AG10803 (cell line): ENCODE results near the gene RGPD5.
"Not testable (repeated sequence)": the region's sequence is repeated elsewhere in the genome, so short reads cannot be mapped to it uniquely, and the experiment has no call there.

ENCODE experiments used
- DNase-seq: peaks from one replicate; pipeline ENCODE4 v3.0.0; 2010; ENCODE audit warnings: low read depth
- H3K4me3 ChIP-seq: 2 replicates; pipeline ENCODE4 v1.5.1; 2011; ENCODE audit warnings: mild to moderate bottlenecking, low read length, control low read depth

Gene RGPD5

DNA sequence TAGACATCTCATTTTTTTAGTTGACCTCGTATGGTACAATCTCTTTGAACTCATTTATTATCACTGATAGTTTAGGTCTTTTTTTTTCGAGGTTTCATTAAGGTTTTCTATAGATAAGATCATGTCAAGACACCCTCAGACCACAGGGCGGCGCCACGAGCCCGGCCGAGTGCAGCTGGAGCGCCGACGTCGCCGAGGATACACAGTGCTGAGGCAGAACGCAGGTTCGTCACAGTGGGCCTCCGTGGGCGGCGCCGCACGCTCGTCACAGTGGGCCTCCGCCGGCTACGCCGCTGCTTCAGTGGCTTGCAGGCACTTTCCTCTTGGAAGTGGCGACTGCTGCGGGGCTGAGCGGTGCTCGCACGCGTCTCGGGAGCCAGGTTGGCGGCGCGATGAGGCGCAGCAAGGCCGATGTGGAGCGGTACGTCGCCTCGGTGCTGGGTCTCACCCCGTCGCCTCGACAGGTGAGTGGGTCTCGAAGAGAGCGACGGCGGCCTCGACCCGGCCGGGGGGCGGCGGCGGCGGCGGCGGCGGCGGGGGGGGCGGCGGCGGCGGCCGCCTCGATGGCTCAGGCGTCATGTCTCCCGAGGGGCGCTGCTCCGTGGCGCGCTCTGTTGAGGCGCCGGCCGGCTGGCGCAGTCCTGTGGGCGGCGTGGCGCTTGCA lies at the start of gene RGPD5:
Gene RGPD5, plus strand, starts transcription at position 232 of the 664 bp plus-strand sequence. Its CDS starts 161 bp downstream, at position 393.
- not testable (repeated sequence) for DNase-seq, H3K4me3 ChIP-seq

DNA sequence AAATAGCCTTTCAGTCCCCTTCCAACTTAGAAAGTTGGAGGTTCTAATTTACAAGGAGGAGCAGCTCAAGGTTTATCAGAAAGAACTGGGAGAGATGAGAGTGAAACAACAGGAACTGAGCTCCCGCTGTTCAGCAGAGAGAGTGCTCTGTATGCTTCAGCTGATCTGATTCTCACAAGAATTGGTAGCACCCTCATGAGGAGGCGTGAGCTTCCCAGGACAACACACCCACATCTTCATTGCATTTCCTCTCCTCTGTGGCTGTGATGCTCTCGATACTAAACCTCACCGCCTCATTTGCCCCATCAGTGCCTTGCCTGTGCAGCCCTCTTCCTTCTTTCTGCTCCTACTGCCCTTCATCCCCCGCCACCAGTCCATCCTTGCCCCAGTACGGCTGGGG lies 42.5 kb upstream of the RGPD5 start:
- DNase-seq, H3K4me3 ChIP-seq: not testable (repeated sequence)

DNA sequence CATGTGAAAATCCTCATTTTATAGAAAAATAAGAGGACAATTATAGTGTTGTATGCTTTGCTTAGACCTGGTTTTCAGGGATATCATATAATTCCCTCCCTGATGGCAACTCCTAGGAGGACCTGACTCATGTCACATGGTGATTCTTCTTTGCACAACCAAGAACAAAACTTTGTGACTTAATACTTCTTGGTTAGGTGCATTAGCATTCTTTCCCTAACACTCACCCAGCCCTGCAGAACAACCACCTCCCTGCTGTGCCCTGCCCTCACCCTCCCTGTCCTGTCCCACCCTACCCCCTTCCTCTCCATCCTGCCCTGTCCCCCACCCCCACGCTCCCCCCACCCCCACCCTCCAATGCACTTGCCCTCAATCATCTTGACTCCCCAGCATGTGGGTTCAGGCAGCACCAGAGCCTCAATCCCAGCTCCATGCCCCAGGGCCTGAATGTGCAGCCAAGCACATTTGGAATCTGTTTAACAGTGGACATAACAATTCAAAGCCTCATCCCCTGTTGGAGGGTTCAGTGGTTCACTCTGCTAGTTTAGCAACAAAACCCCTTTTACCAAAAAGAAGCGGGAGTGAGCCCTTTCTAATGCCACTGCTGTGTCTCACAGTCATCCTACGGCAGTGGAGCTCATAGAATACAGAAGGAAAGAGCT lies 36.8 kb upstream of the RGPD5 start:
- DNase-seq, H3K4me3 ChIP-seq: not testable (repeated sequence)

DNA sequence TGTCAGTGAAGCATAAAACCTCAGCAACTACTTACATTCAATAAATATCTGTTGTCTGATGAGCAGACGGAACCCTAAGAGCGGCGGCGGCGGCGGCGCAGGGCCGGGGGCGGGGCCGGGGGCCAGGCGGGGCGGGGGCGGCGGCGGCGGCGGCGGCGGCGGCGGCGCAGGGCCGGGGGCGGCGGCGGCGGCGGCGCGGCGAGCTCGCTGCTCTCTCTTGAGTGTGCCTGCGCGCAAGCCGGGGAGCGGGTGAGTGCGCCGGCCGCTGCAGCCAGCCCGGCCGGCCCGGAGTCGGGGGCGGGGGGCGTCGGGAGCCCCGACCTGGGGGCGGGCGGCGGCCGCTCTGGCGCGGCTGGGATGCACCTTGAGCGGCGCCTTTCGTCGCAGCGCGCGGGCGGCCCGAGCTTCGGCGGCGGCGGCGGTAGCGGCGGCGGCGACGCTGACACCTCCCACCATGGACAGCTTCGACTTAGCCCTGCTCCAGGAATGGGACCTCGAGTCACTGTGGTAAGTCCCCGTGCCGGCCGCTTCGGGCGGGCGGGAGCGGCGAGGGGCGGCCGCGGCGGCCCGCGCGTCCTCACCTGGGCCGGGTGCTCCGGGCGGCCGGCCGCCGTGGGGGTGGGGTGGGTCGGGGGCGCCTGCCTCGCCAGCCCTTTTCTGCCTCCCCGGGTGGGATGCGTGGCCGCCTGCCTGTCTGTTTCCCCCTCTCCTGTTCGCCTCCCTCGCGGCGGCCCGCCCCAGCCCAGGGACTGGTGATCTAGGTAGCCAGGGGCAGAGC lies 33.7 kb upstream of the RGPD5 start:
- not testable (repeated sequence) for H3K4me3 ChIP-seq

DNA sequence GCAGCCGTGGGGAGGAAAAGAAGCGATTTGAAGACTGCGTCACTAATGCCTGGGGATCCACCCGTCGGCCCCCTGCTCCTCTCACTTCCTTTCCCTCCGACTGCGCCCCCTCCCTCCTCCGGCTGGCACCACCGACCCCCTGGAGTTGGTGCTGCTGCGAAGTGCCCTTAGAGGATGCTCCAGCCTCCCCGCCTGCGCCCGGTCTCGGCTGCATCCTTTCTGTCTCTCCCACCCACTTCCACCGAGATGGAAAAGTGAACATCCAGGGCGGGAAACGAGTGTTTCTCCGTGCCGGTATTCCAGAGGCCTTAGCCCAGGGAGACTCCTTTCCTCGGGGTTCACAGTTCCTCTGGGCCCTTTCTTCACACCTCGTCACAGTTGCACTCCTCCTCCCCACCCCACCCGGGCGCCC lies 33.1 kb upstream of the RGPD5 start:
- DNase-seq, H3K4me3 ChIP-seq: not testable (repeated sequence)

More for the DNA sequence above, 33.7 kb upstream of the RGPD5 start:
- not testable (repeated sequence) for DNase-seq

DNA sequence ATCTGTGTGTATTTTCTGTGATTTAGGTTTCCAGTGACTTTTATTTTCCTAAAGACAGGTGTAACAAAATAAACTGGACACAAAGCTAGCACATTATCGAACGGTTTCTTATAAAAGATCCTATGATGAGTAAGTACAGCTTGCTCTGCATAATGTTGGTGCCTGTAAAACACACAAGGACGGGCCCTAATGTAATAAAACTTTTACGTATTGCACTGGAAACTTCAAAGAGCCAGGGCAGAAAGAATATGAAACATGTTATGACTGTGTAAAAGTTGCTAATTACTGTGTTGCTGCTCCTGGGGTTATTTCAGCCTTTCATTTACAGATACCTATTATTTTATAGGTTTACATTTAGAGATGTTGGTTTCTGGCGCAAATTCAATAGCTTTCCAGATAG lies 32.1 kb upstream of the RGPD5 start:
- DNase-seq, H3K4me3 ChIP-seq: not testable (repeated sequence)

DNA sequence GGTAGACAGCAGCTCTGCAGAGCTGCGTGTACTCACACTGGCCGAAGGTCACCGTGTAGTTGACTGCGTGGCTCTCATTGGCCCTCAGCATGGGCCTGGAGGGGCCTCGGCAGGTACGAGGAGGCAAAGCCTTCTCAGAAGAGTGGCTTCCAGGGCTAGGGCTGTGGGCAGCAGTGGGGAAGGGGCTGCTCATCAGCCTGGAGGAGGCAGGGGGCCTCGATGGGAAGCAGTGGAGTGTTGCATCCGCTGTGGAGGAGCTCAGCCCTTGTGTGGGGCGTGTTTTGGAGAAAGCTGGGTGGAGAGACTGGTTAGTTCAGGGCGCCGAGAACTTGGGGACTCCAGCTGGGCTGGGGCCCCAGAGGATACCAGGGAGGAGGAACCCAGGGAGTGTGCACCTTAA lies 28.0 kb upstream of the RGPD5 start:
- not testable (repeated sequence) for DNase-seq, H3K4me3 ChIP-seq

DNA sequence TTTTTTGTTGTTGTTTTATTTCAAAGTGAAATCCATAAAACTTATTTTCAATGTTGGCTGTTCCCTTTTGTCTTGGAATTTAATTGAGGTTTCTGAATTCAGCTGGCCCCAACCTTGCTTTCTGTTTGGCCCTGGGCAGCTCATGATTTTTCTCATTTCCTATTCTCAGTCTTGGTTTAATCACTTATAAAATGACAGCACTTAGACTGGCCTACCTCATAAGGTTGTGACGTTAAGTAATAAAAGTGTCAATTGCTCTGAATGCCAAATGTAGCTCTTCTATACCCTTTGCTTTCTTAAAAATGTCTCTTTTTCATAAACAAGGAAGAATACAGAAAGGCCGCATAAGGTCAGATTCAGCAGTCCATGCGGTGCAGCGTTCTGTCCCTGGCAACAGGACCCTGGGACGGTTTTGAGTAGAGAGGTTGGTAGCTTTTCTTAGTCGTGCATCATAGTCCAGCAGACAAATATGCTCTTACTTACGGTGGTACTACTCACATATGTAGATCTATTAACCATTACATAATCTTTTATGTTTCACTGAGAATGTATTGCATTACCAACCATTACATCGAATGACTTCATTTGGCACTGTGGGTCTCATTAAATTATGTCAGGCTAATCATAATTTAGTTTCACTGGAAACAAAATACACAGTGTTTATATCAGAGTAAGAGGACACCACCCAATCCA lies 27.1 kb upstream of the RGPD5 start:
- H3K4me3 ChIP-seq, DNase-seq: not testable (repeated sequence)

DNA sequence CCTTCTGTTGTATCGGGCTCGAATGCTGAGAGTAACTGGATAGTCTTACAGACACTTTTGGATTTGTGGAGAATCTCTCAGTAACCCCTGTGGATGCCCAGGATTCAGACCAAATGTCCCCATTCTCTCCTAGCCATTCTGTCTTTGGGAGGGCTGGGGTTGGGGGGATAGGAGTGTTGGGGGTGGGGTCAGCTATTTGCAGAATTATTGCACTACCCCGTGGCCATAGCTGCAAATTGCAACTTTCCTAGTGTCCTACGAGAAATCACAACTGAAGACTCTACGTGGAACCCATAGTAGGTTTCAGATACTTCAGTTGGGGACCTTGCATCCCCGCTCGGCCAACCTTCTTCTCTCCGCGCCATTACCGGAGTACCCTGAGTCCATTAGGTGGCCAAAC lies 25.2 kb upstream of the RGPD5 start:
- not testable (repeated sequence) for H3K4me3 ChIP-seq, DNase-seq

DNA sequence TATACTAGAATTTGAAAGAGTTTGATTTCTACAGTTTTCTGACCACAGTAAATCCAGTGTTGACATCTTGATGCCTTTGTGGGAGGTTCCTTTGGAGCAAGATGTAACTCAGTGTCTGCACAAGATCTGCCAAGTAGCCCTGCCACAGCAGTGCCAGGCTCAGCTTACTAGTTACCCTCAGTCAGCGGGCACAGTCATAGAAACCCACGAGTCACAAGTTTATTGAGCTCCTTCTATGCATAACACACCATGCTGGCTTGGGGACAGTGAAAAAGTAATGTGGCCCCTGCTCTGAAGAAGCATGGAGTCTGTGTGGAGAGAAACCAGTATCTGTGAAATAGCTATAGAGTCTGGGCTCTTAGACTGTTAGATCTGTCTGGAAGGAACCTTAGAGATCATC lies 15.0 kb upstream of the RGPD5 start:
- not testable (repeated sequence) for H3K4me3 ChIP-seq, DNase-seq

DNA sequence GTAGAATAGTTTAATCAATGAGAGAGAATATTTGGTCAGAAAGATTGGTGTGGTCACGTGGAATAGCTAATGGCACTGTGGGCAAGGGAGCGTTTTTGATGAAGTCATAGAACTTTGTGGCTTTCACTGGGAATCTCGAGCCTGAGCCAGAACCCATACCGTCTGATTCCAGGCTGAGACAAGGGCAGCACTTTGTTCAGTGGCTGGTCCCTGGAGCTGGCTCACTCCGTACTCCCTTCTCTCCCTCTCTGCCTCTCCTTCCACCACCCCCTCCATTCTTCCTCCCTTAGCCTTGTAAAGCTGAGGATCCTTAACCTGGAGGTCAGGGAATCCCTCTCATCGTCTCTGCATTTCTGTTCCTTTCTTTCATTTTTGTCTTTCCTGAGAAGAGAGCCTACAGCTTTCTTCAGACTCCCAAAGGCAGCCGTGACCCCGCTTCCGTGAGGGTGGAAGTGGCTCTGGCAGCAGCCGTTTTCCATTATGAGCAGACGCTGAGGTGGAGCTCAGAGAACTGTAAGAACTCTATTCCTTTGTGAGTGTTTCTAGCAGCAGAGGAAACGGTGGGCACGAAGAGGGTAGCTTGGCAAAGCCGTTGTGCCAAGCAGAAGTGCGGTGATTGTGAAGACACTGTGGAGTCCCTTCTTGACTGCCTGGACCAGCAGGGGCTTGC lies 12.8 kb upstream of the RGPD5 start:
- DNase-seq: not testable (repeated sequence)

DNA sequence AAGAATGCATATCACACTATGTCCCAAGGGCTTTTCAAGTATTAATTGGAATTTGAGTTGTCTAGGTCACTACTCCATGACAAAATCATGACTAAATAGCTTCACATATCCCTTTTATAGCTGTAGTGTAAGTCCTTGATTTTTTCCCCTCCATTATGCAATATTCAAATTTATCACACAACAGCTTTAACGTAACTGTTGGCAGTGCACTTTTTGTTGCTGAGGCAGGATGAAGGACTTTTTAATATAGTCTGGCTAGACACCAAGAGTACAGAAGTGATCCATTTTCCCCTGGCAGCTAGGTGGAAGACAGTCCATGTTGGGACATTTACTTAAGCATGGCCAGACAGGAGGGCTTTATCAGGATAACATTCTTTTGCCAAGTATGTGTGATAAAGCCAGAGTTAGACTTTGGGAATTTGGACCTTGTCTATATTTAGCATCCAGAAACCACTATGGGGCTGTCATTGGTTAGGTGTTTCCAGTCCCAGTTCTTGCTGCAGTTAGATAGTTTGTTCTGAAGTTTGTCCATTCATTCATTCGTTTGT lies 11.6 kb upstream of the RGPD5 start:
- H3K4me3 ChIP-seq, DNase-seq: not testable (repeated sequence)

More for the DNA sequence above, 12.8 kb upstream of the RGPD5 start:
- H3K4me3 ChIP-seq: not testable (repeated sequence)

DNA sequence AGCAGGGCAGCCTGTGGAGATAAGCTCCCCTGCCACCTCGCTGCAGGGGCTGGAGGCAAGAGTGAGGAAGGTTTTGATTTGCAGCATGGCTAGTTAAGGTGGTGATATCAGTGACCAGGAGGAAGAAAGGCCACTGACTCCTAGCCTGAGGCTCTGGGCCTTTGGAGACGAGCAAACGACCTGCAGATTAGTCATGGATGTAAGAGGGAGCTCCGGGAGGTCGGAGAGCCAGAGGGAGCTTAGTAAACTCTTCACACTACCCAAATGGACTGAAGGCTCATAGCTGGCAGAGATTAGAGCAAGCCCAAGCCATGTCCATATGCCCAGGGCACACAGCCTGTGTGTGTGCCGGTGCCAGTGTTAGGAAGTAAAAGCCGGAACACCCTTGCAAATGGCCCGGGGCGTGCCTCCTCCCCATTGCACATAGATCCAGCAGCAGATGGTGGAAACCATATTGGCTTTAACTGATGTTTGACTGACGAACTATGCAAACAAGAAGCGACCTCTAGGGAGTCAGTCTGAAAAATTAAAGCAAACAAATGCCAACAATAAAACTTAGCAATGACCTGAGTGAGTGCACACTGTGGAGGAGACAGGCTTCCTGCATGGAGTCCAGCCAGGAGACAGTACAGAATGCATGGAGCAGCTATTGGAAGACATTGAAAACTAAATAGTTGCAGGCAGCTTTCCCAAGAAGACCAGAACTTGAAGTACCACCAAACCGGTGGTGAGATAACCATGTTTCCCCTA lies 2.4 kb upstream of the RGPD5 start:
- H3K4me3 ChIP-seq, DNase-seq: not testable (repeated sequence)

DNA sequence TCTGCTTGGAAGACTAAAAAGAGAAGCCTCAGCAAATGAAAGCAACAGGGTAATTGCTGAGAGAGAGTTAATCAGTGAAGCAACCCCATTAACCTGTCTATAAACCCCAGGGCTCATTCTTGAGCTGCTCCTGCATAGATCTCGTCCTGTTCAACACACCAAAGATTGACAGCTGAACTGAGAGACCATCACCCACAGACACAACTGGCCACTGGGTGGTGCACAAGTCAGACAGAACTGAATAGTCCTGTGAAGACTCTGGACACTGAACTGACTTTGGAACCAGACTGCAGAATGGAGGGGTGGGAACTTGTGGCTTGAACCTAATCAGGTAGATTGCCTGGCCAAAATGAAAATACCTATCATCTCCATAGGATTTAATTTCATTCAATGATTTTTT lies 1.4 kb upstream of the RGPD5 start:
- DNase-seq, H3K4me3 ChIP-seq: not testable (repeated sequence)

DNA sequence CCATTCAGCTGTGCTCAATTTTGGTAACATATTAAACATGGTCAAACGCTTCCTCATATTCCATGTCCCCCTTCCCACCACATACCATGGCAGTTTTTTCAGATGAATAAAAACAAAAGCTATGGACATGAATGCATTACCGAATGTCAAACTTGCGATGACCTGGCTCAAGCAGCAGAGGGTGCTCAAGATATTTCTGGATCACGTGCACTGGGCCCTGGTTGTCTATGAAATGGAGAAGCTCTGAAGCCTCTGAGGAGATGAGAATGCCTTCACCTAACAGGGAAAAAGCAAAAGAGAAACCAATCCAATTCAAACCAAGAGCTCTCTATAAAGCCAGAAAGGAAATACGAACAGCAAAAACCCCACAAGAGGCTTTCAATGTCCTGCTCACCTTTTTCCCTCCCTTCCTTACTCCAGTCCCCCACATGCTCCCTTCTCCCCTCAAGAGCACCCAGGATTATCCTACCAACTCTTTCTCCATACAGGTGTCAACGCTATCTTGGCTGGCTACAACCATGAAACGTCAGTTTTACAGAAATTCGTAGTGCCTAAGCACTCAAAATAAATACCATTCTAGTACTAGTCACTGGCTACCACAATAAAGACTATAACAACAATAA lies 77.1 kb downstream of the RGPD5 start:
- DNase-seq, H3K4me3 ChIP-seq: not testable (repeated sequence)

DNA sequence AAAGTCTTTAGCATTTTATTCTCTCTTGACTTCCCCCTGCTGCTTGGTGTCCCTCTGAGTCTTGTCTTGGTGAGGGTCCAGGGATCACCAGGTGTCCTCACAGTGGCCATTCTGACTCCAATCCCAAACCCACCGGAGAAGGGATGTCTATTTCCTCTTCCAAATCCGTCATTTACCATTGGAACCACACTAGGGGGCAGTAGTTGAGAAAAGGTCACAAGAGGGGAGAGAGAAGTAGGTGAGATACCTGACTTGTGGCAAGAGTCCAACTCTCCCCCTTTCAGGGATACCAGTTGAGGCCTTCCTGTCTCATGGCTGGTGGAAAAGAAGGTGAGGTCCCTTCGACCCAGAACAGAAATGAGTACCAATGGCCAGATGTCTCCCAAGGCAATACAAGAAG lies 82.5 kb downstream of the RGPD5 start:
- H3K4me3 ChIP-seq, DNase-seq: not testable (repeated sequence)

DNA sequence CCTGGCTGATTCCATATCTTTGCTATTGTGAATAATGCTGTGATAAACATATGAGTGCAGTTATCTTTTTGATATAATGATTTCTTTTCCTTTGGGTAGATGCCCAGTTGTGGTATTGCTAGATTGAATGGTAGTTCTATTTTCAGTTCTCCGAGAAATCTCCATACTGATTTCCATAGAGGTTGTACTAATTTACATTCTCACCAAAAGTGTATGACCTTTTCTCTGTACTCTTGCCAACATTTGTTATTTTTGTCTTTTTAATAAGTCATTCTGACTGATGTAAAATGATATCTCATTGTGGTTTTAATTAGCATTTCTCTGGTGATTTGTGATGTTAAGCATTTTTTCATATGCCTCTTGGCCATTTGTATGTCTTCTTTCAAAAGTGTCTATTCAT lies 88.0 kb downstream of the RGPD5 start:
- not testable (repeated sequence) for H3K4me3 ChIP-seq, DNase-seq

DNA sequence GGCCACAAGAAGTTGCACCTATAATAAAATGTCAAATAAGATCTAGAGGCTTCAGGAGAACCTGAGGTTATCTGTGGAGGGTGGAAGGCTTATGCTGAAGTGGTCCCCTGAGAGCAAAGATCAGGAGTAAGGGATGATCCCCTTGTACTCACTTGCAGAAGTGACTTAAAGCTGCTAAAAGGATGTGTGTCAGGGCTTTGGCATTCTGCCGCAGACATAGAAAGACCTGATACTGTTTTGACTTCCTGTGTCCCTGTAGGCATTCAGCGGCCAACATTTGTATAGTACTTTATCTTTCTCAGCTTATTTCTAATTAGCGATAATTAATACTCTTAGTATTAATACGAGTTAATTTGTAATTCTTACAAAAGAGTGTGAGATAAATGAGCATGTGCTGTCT lies 94.3 kb downstream of the RGPD5 start:
- not testable (repeated sequence) for DNase-seq, H3K4me3 ChIP-seq
